ENCODE data around the gene ANO3. TPM values are rescaled to one million over a fixed set of nuclear protein-coding genes. Genes with fewer than 3 reads are reported as not detected.

Gene ANO3
- total RNA-seq, 1 donor = not detected

GRCh38 chr11:26330262-26330661, 1.7 kb upstream of the ANO3 start:
- Histone ChIP-seq H3K9me3 (ENCODE audit: low read depth, low read length) (no peaks in the 10 kb centered on the region), H3K4me1 (ENCODE audit: insufficient read depth, low read length) (no peaks in the 10 kb centered on the region), H3K4me3 (ENCODE audit: low read length) (no peak overlapping the region), H3K27me3 (ENCODE audit: insufficient read depth, low read length) (peaks cover 13% of the 10 kb centered on the region)

- H3K27me3 ChIP-seq (ENCODE audit: insufficient read depth, low read length) = peaks cover 13% of the 10 kb centered on the region
These were observed 614 bp downstream of the ANO3 start for GRCh38 chr11:26332572-26332915.

GRCh38 chr11:26333906-26334305, 2.0 kb downstream of the ANO3 start:
- peaks cover 13% of the 10 kb centered on the region for H3K27me3 ChIP-seq (ENCODE audit: insufficient read depth, low read length)
- no peaks in the 10 kb centered on the region for H3K9me3 ChIP-seq (ENCODE audit: low read depth, low read length)
- H3K4me3 ChIP-seq (ENCODE audit: low read length) = no peak overlapping the region
- no peaks in the 10 kb centered on the region for H3K4me1 ChIP-seq (ENCODE audit: insufficient read depth, low read length)

More at GRCh38 chr11:26332572-26332915, 614 bp downstream of the ANO3 start:
- H3K4me3 ChIP-seq (ENCODE audit: low read length) = no peak overlapping the region
- no peaks in the 10 kb centered on the region for H3K4me1 ChIP-seq (ENCODE audit: insufficient read depth, low read length)
- H3K9me3 ChIP-seq (ENCODE audit: low read depth, low read length) = no peaks in the 10 kb centered on the region

GRCh38 chr11:26335903-26336302, 4.0 kb downstream of the ANO3 start:
- H3K27me3 ChIP-seq (ENCODE audit: insufficient read depth, low read length) = peaks cover 13% of the 10 kb centered on the region
- H3K4me1 ChIP-seq (ENCODE audit: insufficient read depth, low read length) = no peaks in the 10 kb centered on the region
- H3K4me3 ChIP-seq (ENCODE audit: low read length) = no peak overlapping the region
- no peaks in the 10 kb centered on the region for H3K9me3 ChIP-seq (ENCODE audit: low read depth, low read length)

GRCh38 chr11:26344647-26345046, 12.7 kb downstream of the ANO3 start:
- Histone ChIP-seq H3K4me1 (ENCODE audit: insufficient read depth, low read length) (no peaks in the 10 kb centered on the region), H3K4me3 (ENCODE audit: low read length) (no peak overlapping the region), H3K9me3 (ENCODE audit: low read depth, low read length) (no peaks in the 10 kb centered on the region)

GRCh38 chr11:26348776-26349175, 16.8 kb downstream of the ANO3 start:
- Histone ChIP-seq H3K9me3 (ENCODE audit: low read depth, low read length) (no peaks in the 10 kb centered on the region), H3K4me3 (ENCODE audit: low read length) (no peak overlapping the region), H3K27me3 (ENCODE audit: insufficient read depth, low read length) (no peaks in the 10 kb centered on the region), H3K4me1 (ENCODE audit: insufficient read depth, low read length) (no peaks in the 10 kb centered on the region)

More at GRCh38 chr11:26344647-26345046, 12.7 kb downstream of the ANO3 start:
- H3K27me3 ChIP-seq (ENCODE audit: insufficient read depth, low read length) = no peaks in the 10 kb centered on the region

GRCh38 chr11:26350002-26350401, 18.1 kb downstream of the ANO3 start:
- no peak overlapping the region for H3K4me3 ChIP-seq (ENCODE audit: low read length)
- no peaks in the 10 kb centered on the region for H3K27me3 ChIP-seq (ENCODE audit: insufficient read depth, low read length)
- no peaks in the 10 kb centered on the region for H3K9me3 ChIP-seq (ENCODE audit: low read depth, low read length)
- H3K4me1 ChIP-seq (ENCODE audit: insufficient read depth, low read length) = no peaks in the 10 kb centered on the region

GRCh38 chr11:26353010-26353409, 21.1 kb downstream of the ANO3 start:
- no peaks in the 10 kb centered on the region for H3K9me3 ChIP-seq (ENCODE audit: low read depth, low read length)
- no peaks in the 10 kb centered on the region for H3K4me1 ChIP-seq (ENCODE audit: insufficient read depth, low read length)
- no peak overlapping the region for H3K4me3 ChIP-seq (ENCODE audit: low read length)
- no peaks in the 10 kb centered on the region for H3K27me3 ChIP-seq (ENCODE audit: insufficient read depth, low read length)

- no peaks in the 10 kb centered on the region for H3K9me3 ChIP-seq (ENCODE audit: low read depth, low read length)
- no peaks in the 10 kb centered on the region for H3K27me3 ChIP-seq (ENCODE audit: insufficient read depth, low read length)
- no peaks in the 10 kb centered on the region for H3K4me1 ChIP-seq (ENCODE audit: insufficient read depth, low read length)
- no peak overlapping the region for H3K4me3 ChIP-seq (ENCODE audit: low read length)
These were observed 27.1 kb downstream of the ANO3 start for GRCh38 chr11:26359055-26359454.

- Histone ChIP-seq H3K27me3 (ENCODE audit: insufficient read depth, low read length) (no peaks in the 10 kb centered on the region), H3K4me3 (ENCODE audit: low read length) (no peak overlapping the region), H3K9me3 (ENCODE audit: low read depth, low read length) (no peaks in the 10 kb centered on the region), H3K4me1 (ENCODE audit: insufficient read depth, low read length) (no peaks in the 10 kb centered on the region)
These were observed 33.4 kb downstream of the ANO3 start for GRCh38 chr11:26365284-26365683.

GRCh38 chr11:26377619-26378018, 45.7 kb downstream of the ANO3 start:
- Histone ChIP-seq H3K9me3 (ENCODE audit: low read depth, low read length) (peaks cover 25% of the 10 kb centered on the region), H3K4me1 (ENCODE audit: insufficient read depth, low read length) (no peaks in the 10 kb centered on the region), H3K27me3 (ENCODE audit: insufficient read depth, low read length) (no peaks in the 10 kb centered on the region), H3K4me3 (ENCODE audit: low read length) (no peak overlapping the region)

GRCh38 chr11:26399336-26399735, 67.4 kb downstream of the ANO3 start:
- Histone ChIP-seq H3K9me3 (ENCODE audit: low read depth, low read length) (no peaks in the 10 kb centered on the region), H3K4me1 (ENCODE audit: insufficient read depth, low read length) (no peaks in the 10 kb centered on the region), H3K27me3 (ENCODE audit: insufficient read depth, low read length) (no peaks in the 10 kb centered on the region), H3K4me3 (ENCODE audit: low read length) (no peak overlapping the region)

- Histone ChIP-seq H3K27me3 (ENCODE audit: insufficient read depth, low read length) (no peaks in the 10 kb centered on the region), H3K4me3 (ENCODE audit: low read length) (no peak overlapping the region), H3K9me3 (ENCODE audit: low read depth, low read length) (no peaks in the 10 kb centered on the region), H3K4me1 (ENCODE audit: insufficient read depth, low read length) (no peaks in the 10 kb centered on the region)
These were observed 78.9 kb downstream of the ANO3 start for GRCh38 chr11:26410706-26411366.

GRCh38 chr11:26412955-26413354, 81.0 kb downstream of the ANO3 start:
- Histone ChIP-seq H3K4me1 (ENCODE audit: insufficient read depth, low read length) (no peaks in the 10 kb centered on the region), H3K9me3 (ENCODE audit: low read depth, low read length) (no peaks in the 10 kb centered on the region), H3K27me3 (ENCODE audit: insufficient read depth, low read length) (no peaks in the 10 kb centered on the region), H3K4me3 (ENCODE audit: low read length) (no peak overlapping the region)

- H3K9me3 ChIP-seq (ENCODE audit: low read depth, low read length) = no peaks in the 10 kb centered on the region
- no peak overlapping the region for H3K4me3 ChIP-seq (ENCODE audit: low read length)
- no peaks in the 10 kb centered on the region for H3K27me3 ChIP-seq (ENCODE audit: insufficient read depth, low read length)
- H3K4me1 ChIP-seq (ENCODE audit: insufficient read depth, low read length) = no peaks in the 10 kb centered on the region
These were observed 86.5 kb downstream of the ANO3 start for GRCh38 chr11:26418386-26418912.

GRCh38 chr11:26420331-26420730, 88.4 kb downstream of the ANO3 start:
- no peak overlapping the region for H3K4me3 ChIP-seq (ENCODE audit: low read length)
- H3K9me3 ChIP-seq (ENCODE audit: low read depth, low read length) = no peaks in the 10 kb centered on the region
- no peaks in the 10 kb centered on the region for H3K27me3 ChIP-seq (ENCODE audit: insufficient read depth, low read length)
- no peaks in the 10 kb centered on the region for H3K4me1 ChIP-seq (ENCODE audit: insufficient read depth, low read length)

Measured in mononuclear cell (primary cell).